K562 treated with DMSO at 1 percent for 12 hours (cell line): Measurements from ENCODE around the gene ARHGEF11. TPM values are rescaled to one million over a fixed set of nuclear protein-coding genes. Genes with fewer than 3 reads are reported as not detected.

Experiments used
- total RNA-seq: library from RNA; unstranded; fragments of 300-600 nt; gene quantifications from 2 replicates; pipeline ENCODE4 v1.2.3, GENCODE V29; 2022; ENCODE audit not compliant: insufficient read depth

Gene ARHGEF11
- total RNA-seq, result 8.8 and 24.7 TPM in 2 replicates

GRCh38 chr1:157045250-157046218 lies at the start of gene ARHGEF11:
TSS of gene ARHGEF11 (minus strand) at chr1:157045742. CDS start at chr1:157044330, 1,412 bp downstream.

GRCh38 chr1:156920233-156921052 lies 125.1 kb downstream of the ARHGEF11 start, which contains the start of gene LRRC71:
TSS of gene LRRC71 (plus strand) at chr1:156920632. CDS start at chr1:156920804, 172 bp downstream.

GRCh38 chr1:156893048-156893953 lies 152.2 kb downstream of the ARHGEF11 start, which contains the start of gene PEAR1:
TSS of gene PEAR1 (plus strand) at chr1:156893718. CDS start at chr1:156903927, 10,209 bp downstream.

Other genes starting within 250 kb of the ARHGEF11 start
- gene SH2D2A, start 228.9 kb downstream of the ARHGEF11 start, total RNA-seq, result 9.2 and 17.7 TPM in 2 replicates
- 0.19 and 0.37 TPM in 2 replicates for gene INSRR, start 186.6 kb downstream of the ARHGEF11 start, total RNA-seq
- gene NTRK1, start 184.9 kb downstream of the ARHGEF11 start, total RNA-seq, result 23.1 and 23.3 TPM in 2 replicates
- gene PEAR1, start 152.0 kb downstream of the ARHGEF11 start, total RNA-seq, result 1.8 and 2.6 TPM in 2 replicates
- 0.43 TPM in 1 of 2 replicates, not detected in the other for gene LRRC71, start 125.1 kb downstream of the ARHGEF11 start, total RNA-seq
- not detected in 2 replicates for gene ETV3L, start 54.1 kb upstream of the ARHGEF11 start, total RNA-seq
- gene ETV3, start 92.7 kb upstream of the ARHGEF11 start, total RNA-seq, result 3.3 and 14.1 TPM in 2 replicates